GM18907 (cell line): ENCODE measurements around the gene GMDS.

Experiments used
- ATAC-seq: cut with Tn5 transposase; IDR thresholded peaks from one replicate; pipeline ENCODE4 v1.9.1; 2021; ENCODE audit warnings: mild to moderate bottlenecking, moderate library complexity; ENCODE audit not compliant: unreplicated experiment

The GMDS gene

GRCh38 chr6:2047855-2048254, 197.6 kb downstream of the GMDS start:
- ATAC-seq: no peak

GRCh38 chr6:2044192-2044591, 201.2 kb downstream of the GMDS start:
- no peak for ATAC-seq

DNA sequence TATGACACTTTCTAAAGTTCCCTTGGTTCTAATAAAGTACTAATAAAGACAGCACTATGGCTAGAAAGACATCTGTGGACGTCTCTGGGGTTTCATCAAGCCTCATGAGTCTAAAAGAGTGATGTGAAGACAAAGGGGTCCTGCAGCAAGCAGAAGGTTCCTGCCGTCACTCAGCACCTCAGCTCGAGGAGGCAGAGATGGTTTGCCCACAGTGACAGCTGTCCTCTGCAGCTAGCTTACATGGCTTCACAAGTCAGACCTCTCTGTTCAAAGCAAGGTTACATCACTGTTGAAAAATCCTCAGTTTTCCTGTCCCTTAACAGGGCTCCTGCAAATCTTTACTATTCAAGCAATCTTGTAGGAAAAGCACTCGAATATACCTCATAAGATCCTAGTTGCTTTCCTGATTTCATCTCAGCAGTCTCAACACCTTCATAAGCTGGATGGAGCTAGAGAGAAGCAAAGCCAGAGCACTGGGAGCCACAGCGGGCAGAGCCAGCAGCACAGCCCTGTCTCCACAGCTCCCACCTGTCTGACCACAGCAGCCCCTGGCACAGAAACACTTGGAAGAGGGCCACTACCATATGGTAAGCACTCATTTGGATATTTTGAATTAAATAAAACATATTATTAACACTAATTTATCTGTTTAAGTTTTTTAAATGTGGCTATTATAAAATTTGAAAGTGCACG, 202.3 kb downstream of the GMDS start:
- no peak for ATAC-seq

DNA sequence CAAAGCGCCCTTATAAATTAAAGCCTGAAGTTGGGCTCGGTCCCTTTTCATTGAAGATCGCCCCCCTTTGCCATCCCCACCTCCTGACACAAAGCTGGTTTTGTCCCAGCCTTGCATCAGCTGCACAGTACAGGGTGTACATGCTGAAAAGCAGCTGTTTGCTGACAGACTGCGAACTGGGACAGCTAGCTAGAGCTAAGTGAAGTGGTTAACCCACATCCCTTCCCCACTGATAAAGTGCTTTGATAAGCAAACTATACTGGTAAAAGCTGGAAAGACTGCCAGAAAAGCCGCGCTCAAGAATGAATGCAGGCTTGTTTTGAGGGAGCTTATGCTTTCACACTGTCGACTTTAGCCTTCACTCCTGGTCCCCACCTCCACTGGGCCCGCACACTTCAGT, 207.3 kb downstream of the GMDS start:
- no peak for ATAC-seq

DNA sequence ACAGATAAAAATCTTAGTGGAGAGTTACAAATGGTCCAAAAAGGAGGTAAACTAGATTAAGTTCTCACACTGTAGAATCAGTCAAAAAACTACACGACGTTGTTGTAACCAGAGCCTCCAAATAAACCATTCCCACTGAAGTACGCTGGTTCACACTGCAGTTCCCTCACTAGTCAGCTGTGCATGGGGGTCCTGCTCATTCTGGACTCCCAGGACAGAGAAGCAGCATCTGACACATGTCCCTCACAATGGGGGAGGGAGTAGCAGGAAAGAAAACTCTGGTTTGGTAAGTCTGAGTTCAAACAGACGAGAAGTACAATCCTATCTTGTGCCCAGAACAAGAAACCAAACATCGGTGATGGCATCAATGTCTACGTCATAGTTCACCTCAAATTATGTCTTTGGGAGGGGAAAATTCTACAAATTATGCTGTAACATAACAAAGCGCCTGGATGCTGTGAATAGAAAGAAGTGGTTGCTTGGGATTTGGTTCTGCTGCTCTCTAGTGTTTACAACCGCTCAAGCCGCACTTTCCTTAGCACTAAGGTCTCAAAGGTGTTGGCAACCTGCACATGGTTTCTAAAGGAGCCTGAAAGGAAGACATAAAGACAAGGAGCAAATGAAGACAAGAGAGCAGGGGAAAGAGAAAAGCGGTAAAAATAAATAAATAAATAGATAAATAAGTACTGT, 208.0 kb downstream of the GMDS start:
- ATAC-seq: no peak

DNA sequence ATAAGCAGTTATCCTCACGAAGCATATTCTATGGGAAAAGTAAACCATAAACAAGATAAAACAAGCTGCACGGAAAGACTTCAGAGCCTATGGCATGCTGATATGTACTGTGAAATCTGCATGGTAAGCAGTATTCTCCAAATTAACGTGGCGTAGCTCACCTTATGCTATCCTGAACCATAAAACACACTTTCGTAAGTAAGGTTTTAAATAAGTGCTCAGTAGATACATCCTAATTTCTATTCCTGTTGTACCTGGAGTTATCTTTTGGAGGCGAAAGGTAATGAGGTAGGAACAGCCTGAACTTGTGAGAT, 208.7 kb downstream of the GMDS start:
- ATAC-seq: no peak

- ATAC-seq: no peak
Observed at GRCh38 chr6:2035826-2036709, 209.3 kb downstream of the GMDS start.

DNA sequence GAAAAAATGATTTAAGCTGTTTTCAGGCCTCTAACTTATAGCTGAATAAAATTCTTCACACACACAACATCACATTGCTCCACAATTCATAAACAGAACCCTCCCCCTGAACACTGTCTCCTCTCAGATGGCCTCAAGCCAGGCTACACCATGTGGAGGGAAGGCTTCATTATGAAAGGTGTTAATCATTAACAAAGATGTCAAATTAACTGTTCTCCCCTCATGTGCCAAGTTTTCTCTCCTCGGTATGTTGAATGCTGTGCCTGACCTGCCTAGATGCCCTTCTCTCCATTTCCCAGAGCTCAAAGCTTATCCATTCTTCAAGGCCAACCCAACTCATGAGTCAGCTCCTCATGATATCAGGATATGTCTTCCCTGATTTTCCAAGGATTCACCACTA, 210.4 kb downstream of the GMDS start:
- no peak for ATAC-seq

DNA sequence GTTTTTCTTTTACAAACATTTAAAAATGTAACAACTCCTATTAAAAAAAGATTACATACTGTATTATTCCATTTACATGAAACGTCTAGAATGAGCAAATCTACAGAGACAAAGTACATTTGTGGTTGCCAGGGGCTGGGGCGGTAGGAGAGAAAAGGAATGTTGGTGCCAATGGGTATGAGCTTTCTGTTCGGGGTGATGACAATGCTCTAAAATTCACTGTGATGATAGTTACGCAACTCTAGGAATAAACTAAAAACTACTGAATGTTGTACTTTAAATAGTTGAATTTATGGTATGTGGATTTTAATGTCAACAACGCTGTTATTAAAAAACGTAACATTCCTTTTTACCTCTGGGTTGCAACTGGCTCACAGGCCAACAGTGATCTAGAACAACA, 211.1 kb downstream of the GMDS start:
- no peak for ATAC-seq

DNA sequence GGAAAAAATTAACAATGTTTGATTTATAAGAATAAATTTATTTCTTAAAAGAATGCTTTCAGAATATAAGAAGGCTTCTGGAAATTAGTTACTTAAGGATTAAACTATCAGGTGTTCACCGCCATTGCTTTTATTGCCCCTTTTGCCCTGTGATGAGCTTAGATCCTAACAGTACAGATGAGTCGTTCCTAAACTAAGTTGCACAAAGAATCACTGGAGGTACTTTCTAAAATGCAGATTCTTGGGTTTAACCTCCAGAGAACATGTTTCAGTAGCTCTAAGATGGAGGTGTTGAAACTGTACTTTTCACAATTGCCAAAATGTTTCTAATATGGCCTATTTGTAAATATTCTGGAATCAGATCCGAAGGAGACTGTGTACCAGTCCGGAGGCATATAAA, 211.9 kb downstream of the GMDS start:
- no peak for ATAC-seq

DNA sequence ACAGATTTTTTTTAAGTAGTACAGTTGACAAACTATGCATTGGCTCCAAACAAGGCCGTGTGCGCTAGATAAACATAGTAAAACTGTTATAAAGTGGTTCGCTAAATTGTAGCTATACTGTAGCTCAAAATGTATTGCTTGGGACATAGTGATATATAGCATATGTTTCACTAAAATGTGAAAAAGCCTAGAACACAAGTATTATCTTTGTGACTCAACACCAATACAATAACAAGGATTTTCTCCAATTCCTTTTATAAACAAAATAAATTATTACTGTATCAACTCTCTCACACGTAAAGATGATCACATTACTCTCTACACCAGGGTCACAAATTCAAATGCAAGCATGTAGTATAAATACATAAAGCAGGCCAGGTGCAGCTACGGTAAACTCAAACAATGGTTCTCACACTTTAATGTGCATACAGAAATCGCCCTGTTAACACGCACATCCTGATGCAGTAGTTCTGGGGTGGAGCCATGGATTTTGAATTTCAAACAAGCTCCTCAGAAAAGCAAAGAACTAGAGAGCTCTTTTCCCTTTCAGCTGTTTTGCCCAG, 214.6 kb downstream of the GMDS start:
- ATAC-seq: no peak

- no peak for ATAC-seq
Observed at GRCh38 chr6:2029952-2030351, 215.5 kb downstream of the GMDS start.

DNA sequence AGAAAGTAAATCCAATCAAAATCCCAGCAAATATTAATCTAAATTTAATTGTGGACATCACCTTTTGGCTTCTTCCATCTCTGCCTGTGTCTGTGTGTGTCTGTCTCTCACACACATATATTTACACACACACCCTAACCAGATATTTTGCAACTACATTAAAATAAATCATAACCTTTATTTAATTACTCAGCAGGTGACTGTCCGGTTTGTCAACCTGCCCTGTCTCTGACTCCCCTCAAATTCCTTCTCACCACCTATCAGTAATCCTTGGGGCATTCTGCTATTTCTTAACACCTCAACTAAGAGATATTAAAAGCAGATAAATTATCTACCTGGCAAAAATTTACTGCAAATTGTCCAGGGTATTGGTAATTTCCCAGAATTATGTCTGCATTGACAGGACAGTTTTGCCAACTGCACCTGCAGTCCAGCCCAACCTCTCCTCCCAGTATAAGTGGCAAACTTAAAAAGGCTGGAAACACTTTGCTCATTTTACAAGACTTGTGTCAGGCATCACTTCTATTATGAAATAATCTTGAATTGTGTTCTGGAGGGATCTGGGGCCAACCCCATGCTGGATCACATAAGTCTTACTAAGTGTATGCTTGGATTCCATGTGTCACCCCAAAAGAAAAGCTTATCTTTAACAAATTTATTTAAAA, 216.1 kb downstream of the GMDS start:
- no peak for ATAC-seq

DNA sequence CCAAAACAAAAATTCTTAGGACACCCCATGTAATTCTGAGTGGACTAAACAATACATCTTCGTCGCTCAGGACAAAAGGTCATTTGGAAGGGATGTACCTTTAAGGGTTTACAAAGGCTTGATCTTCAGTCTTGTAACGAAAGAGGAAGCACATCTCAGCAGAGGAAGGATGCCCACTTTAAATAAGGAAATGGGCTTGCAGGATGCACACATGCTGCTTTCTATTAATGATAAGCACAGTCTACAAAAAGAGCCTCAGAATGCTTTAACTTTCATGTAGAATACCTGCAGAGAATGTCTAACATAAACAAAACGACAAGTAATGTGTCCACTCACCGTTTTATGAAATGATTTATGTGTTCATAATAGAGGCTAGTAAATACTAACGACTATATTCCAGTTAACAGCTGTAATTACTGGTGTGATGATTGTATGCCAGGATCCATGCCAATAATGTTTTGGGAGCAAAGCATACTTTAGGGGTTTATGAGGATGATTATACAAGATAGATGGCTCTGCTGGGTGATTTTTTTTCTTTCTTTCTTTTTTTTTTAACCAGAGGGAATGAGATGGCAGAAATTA, 216.9 kb downstream of the GMDS start:
- no peak for ATAC-seq

DNA sequence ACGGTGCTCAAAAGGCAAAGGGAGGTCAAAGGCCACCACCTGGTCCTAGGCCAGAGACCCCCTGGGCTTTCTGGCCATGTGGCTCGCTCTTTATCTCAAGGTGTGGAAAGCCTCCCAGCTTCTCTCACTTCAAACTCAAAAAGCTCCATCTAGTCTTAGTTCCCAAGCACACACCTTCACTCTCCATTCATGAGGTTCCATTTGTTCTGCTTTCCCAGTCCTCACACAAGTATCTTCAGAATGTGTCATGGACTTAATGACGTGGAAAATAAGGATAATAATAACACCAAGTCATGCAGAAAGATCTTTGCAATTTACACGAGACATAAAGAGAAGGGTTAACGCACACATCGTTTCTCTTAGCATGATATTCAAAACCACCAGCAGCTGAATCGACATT, 219.3 kb downstream of the GMDS start:
- no peak for ATAC-seq

DNA sequence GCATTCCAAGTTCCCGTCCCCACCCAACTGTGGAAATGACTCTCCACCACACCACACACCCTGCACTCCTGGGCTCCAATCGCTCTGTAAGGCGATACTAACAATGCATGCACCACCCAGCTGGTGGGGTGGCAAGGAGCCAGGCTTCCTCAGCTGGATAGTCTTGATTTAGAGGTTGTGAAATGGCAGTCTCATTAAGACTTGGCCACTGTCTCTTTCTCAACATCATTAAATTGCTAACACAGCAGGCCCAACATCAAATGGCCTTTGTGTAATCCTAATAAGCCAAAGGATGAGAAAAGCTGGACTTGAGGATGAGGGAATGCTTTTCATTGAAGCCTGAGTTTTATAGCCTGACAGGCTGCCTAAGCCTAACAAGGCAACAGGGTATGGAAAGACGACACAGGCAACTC, 223.7 kb downstream of the GMDS start:
- no peak for ATAC-seq

DNA sequence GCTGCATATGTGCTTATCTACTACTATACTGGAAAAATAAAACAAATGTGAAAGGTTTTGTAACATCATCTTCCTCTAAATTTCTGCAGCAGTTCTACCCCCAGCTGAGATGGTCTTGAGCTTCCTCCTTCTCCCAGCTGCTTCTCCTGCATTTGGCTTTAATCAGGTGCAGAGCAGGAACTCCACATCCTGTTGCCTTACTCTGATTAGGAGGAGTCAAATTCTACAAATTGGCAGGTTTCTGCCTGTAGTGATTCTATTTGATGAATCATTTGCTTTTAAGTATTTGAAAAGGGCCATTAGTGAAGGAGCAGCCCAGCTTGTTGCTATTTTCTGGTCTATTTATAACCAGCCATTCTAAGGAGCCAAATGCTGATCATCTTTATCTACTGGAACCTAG, 224.5 kb downstream of the GMDS start:
- no peak for ATAC-seq

DNA sequence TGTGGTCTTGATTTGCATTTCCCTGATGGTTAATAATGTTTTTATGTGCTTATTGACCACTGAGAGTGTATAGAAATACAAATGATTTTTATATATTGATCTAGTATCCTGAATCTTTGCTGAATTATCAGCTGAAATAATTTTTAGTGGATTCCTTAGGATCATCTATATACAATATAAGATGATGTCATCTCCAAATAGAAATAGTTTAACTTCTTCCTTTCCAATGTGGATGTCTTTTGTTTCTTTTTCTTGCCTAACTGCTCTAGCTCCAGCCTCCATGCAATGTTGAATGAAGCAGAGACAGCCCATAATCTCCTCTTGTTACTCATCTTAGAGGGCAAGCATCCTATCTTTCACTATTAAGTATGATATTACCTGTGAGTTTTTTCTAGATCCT, 226.4 kb downstream of the GMDS start:
- ATAC-seq: no peak

DNA sequence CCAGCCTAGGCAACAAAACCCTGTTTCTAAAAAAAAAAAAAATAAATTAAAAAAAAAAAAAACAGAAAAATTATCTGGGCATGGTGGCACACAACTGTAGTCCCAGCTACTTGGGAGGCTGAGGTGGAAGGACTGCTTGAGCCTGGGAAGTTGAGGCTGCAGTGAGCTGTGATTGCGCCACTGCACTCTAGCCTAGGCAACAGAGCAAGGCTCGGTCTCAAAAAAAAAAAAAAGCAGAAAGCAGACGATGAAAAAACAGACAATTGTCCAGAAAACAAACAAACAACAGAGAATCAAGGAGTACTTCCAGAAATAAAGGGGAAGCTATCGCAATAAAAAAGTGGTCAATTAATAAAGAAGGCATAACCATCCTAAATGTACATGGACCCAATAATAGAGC, 229.4 kb downstream of the GMDS start:
- no peak for ATAC-seq

DNA sequence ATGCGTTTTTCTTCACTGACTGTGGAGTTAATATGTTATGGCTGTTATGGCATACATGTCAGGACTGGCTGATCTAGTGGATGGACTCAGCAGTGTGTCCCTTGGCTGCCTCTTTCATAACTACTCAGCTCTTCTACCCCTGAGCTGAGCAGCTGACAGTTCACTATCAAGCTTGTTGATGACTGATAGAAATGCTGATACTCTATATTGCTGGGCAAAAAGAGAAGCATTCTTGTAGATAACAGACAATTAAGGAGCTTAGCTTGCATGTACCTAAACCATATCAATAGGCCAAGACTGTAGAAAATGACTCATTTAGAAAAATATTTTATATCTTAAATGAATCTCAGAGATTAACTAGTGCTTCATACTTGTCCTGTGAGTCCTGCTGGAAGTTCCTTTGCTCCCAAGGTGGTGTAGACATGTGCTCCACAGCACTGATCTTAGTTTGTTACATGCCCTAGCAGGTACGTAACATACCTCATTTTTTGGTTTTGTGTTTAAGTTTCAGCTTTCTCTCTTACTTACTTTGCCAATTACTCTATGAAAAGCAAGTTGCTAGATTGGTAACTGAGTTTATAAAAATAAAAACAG, 236.9 kb downstream of the GMDS start:
- no peak for ATAC-seq
